ENCODE results near the gene PDXDC1. TPM values are rescaled to one million over a fixed set of nuclear protein-coding genes. Genes with fewer than 3 reads are reported as not detected.
"Not testable (repeated sequence)": the region's sequence is repeated elsewhere in the genome, so short reads cannot be mapped to it uniquely, and the experiment has no call there.

PDXDC1 gene
- total RNA-seq, 2 donors from 2014 or later = 163 to 202 TPM

GRCh38 chr16:15046692-15047376 is 72.0 kb downstream of the PDXDC1 start:
- 94 to 96% methylated on average over 12 to 21 of the region's 21 CpGs for WGBS, 2 experiments (ENCODE audit: insufficient coverage in 1 of 2, insufficient read length in 1 of 2)
- no peaks in the 10 kb centered on the region for H3K27me3 Mint-ChIP-seq (ENCODE audit: insufficient read depth)
- no peaks in the 10 kb centered on the region for H3K4me1 ChIP-seq (ENCODE audit: control insufficient read depth, insufficient read depth, low read length)
- H3K4me3 Mint-ChIP-seq = no peak overlapping the region
- no peak for TF ChIP-seq CTCF (conservative IDR thresholded peaks at IDR 0.05)
- H3K27ac ChIP-seq (ENCODE audit: low read depth, low read length) = no peak overlapping the region
- H3K4me1 Mint-ChIP-seq = peaks cover 1% of the 10 kb centered on the region
- peaks cover 38% of the 10 kb centered on the region for H3K36me3 Mint-ChIP-seq (ENCODE audit: low read depth)
- no peaks in the 10 kb centered on the region for H3K9me3 Mint-ChIP-seq
- H3K9ac ChIP-seq (ENCODE audit: extremely low read depth, low read length, poor library complexity, severe bottlenecking) = no peak overlapping the region
- no peak for DNase-seq
- H3K27me3 ChIP-seq (ENCODE audit: control insufficient read depth, insufficient read depth, low read length, poor library complexity, severe bottlenecking) = no peaks in the 10 kb centered on the region
- no peaks in the 10 kb centered on the region for H3K9me3 ChIP-seq (ENCODE audit: control insufficient read depth, low read length)
- peak overlapping the region; percentile 37 for H3K27ac Mint-ChIP-seq
- no peak overlapping the region for H3K4me3 ChIP-seq (ENCODE audit: low read length)
- H3K36me3 ChIP-seq (ENCODE audit: control insufficient read depth, insufficient read depth, low read length) = peaks cover 24% of the 10 kb centered on the region

- DNase-seq = no peak
- H3K9ac ChIP-seq (ENCODE audit: extremely low read depth, low read length, poor library complexity, severe bottlenecking) = no peak overlapping the region
- peaks cover 9% of the 10 kb centered on the region for H3K36me3 ChIP-seq (ENCODE audit: control insufficient read depth, insufficient read depth, low read length)
- no peak overlapping the region for H3K27ac ChIP-seq (ENCODE audit: low read depth, low read length)
- no peak for TF ChIP-seq CTCF (conservative IDR thresholded peaks at IDR 0.05)
- H3K27ac Mint-ChIP-seq = no peak overlapping the region
- H3K4me1 ChIP-seq (ENCODE audit: control insufficient read depth, insufficient read depth, low read length) = no peaks in the 10 kb centered on the region
- no peaks in the 10 kb centered on the region for H3K27me3 ChIP-seq (ENCODE audit: control insufficient read depth, insufficient read depth, low read length, poor library complexity, severe bottlenecking)
- H3K4me1 Mint-ChIP-seq = peaks cover 5% of the 10 kb centered on the region
- H3K27me3 Mint-ChIP-seq (ENCODE audit: insufficient read depth) = no peaks in the 10 kb centered on the region
- H3K4me3 Mint-ChIP-seq = no peak overlapping the region
- H3K4me3 ChIP-seq (ENCODE audit: low read length) = no peak overlapping the region
- no peaks in the 10 kb centered on the region for H3K9me3 ChIP-seq (ENCODE audit: control insufficient read depth, low read length)
- WGBS, 2 experiments (ENCODE audit: insufficient coverage in 1 of 2, insufficient read length in 1 of 2) = 82 to 97% methylated on average over 2 to 3 of the region's 3 CpGs
- H3K9me3 Mint-ChIP-seq = no peaks in the 10 kb centered on the region
- H3K36me3 Mint-ChIP-seq (ENCODE audit: low read depth) = peaks cover 23% of the 10 kb centered on the region
These were observed 74.9 kb downstream of the PDXDC1 start for GRCh38 chr16:15049581-15050180.

GRCh38 chr16:15050440-15050839 is 75.6 kb downstream of the PDXDC1 start:
- not testable (repeated sequence) for H3K4me1 ChIP-seq (ENCODE audit: control insufficient read depth, insufficient read depth, low read length); H3K4me3 ChIP-seq (ENCODE audit: low read length); H3K36me3 ChIP-seq (ENCODE audit: control insufficient read depth, insufficient read depth, low read length); H3K9ac ChIP-seq (ENCODE audit: extremely low read depth, low read length, poor library complexity, severe bottlenecking); H3K27me3 ChIP-seq (ENCODE audit: control insufficient read depth, insufficient read depth, low read length, poor library complexity, severe bottlenecking); H3K9me3 Mint-ChIP-seq; H3K27ac Mint-ChIP-seq; H3K4me3 Mint-ChIP-seq; H3K27ac ChIP-seq (ENCODE audit: low read depth, low read length); DNase-seq; H3K27me3 Mint-ChIP-seq (ENCODE audit: insufficient read depth); H3K4me1 Mint-ChIP-seq; H3K9me3 ChIP-seq (ENCODE audit: control insufficient read depth, low read length)
- WGBS, 2 experiments (ENCODE audit: insufficient coverage in 1 of 2, insufficient read length in 1 of 2) = 88 to 100% methylated on average over 1 of the region's 1 CpG
- peaks cover 23% of the 10 kb centered on the region for H3K36me3 Mint-ChIP-seq (ENCODE audit: low read depth)

Data from endodermal cell (in vitro differentiated cells).